ENCODE results near the gene COL23A1. TPM values are rescaled to one million over a fixed set of nuclear protein-coding genes. Genes with fewer than 3 reads are reported as not detected.

Gene COL23A1
- total and polyA plus RNA-seq, 3 experiments from 2014 or later = 0.20 to 0.28 TPM; not detected in 1

DNA sequence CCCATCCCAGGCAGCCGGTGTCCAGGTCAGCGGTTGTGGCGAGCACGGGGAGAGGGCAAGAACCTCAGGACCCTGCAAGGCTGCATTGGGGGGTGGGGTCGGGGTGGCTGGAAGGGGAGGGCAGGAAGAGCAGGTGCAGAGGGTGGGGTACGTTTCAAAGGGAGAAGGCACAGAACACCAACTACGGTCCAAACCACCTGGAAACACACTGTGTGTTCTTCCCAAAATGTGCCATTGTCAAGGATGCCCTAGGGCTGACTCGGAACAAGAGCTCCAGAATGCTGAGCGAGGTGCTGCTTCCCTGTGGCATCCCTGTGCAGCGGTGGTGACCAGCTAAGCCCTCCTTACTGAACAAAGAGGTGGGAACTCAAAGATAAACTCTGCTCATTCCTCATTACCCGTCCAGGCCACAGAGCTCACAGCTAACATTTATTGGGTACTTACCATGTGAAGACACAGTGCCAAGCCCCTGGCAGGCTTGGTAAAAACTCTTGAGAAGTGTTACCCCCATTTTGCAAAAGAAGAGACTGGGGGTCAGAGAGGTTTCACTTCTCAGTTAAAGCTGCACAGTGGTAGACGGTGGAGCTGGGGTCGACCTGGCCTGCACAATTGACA is 153.8 kb downstream of the COL23A1 start:
- H3K4me3 Mint-ChIP-seq = no peak overlapping the region
- H3K27me3 ChIP-seq (ENCODE audit: insufficient read depth, low read length, poor library complexity, severe bottlenecking) = no peaks in the 10 kb centered on the region
- ChIA-PET POLR2A (no interaction called here), CTCF (no interaction called here)
- H3K27me3 Mint-ChIP-seq = peaks cover 13 to 18% of the 10 kb centered on the region in 2 donors
- H3K27ac Mint-ChIP-seq = no peak overlapping the region
- no peak for DNase-seq
- peaks cover 0 to 1% (median 0%) of the 10 kb centered on the region in 3 donors for H3K36me3 Mint-ChIP-seq
- no peaks in the 10 kb centered on the region for H3K9me3 ChIP-seq (ENCODE audit: low read length)
- no peaks in the 10 kb centered on the region for H3K4me1 Mint-ChIP-seq
- no peaks in the 10 kb centered on the region for H3K36me3 ChIP-seq (ENCODE audit: insufficient read depth, low read length)
- H3K4me3 ChIP-seq (ENCODE audit: low read length) = no peak overlapping the region
- no peak overlapping the region for H3K27ac ChIP-seq (ENCODE audit: low read depth, low read length)
- no peaks in the 10 kb centered on the region for H3K4me1 ChIP-seq (ENCODE audit: insufficient read depth, low read length)
- no peaks in the 10 kb centered on the region for H3K9me3 Mint-ChIP-seq

DNA sequence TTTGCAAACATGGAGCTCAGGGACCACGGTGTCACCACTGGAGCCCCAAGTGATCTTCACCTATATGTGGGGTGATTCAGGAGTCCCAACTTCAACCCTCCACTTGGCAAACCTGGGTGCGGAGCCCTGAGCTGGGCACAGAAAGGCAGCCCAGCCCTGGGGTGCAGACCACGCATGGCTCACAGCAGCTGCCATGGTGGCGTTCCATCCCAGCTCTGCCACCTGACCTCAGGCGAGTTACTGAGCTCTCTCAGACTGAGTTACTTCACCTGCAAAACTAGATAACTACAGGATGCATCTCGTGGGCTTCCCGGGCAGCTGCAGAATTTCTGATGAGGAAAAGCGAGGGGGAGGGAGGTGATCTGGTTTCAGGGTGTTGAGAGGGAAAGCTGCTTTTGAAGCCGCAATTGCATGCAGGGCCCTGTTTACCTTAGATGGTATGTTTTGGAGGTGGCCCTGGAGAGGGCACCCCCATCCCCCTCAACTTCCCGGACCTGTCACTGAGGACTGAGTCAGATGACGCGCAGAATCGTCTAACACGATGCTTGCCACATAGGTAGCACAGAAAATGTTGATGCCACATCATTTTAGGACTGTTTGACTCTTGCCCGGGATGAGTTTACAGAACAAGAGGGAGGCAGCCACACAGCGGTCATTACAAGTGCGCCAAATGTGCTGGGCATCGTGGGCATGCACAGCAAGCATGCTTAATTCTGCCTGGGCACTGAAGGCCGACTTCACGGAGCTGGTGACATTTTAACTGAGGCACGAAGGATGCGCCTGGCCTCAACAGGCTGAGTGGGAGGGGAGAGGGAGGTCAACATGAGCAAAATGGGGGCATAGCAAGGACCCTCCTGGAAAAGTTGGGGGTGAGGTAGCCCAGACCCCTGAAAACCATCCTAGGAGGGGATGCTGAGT is 154.6 kb downstream of the COL23A1 start:
- Histone ChIP-seq H3K36me3 (ENCODE audit: insufficient read depth, low read length) (no peaks in the 10 kb centered on the region), H3K27ac (ENCODE audit: low read depth, low read length) (no peak overlapping the region), H3K27me3 (ENCODE audit: insufficient read depth, low read length, poor library complexity, severe bottlenecking) (no peaks in the 10 kb centered on the region), H3K4me1 (ENCODE audit: insufficient read depth, low read length) (no peaks in the 10 kb centered on the region), H3K4me3 (ENCODE audit: low read length) (no peak overlapping the region), H3K9me3 (ENCODE audit: low read length) (no peaks in the 10 kb centered on the region)
- peak overlapping the region in 1 of 8 donors; percentile 75 for H3K27ac Mint-ChIP-seq
- ChIA-PET POLR2A (no interaction called here), CTCF (no interaction called here)
- no peaks in the 10 kb centered on the region for H3K9me3 Mint-ChIP-seq
- DNase-seq = no peak
- peaks cover 0 to 3% (median 0%) of the 10 kb centered on the region in 3 donors for H3K36me3 Mint-ChIP-seq
- no peaks in the 10 kb centered on the region for H3K4me1 Mint-ChIP-seq
- H3K27me3 Mint-ChIP-seq = peaks cover 13 to 22% of the 10 kb centered on the region in 2 donors
- H3K4me3 Mint-ChIP-seq = no peak overlapping the region

DNA sequence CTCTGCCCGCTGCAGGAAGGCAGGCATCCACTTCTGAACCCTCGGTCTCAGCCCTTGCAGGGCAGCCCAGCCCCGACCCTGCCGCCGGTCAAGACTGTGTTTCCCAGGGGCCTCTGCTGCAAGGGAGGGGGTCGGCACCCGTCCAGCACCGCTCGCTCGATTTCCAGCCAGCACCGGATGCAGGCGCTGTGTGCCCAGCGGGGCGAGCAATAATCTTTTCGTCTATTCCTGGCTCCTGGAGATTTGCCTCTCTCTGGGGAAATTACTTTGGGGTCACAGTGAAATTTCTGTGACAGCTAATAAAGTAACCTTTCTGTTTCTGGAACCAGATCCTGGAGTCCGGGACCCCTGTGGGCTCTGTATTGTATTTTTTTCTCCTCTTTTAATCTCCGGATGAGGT is 155.3 kb downstream of the COL23A1 start:
- Histone ChIP-seq H3K27ac (ENCODE audit: low read depth, low read length) (no peak overlapping the region), H3K4me1 (ENCODE audit: insufficient read depth, low read length) (no peaks in the 10 kb centered on the region), H3K9me3 (ENCODE audit: low read length) (no peaks in the 10 kb centered on the region), H3K4me3 (ENCODE audit: low read length) (no peak overlapping the region), H3K36me3 (ENCODE audit: insufficient read depth, low read length) (no peaks in the 10 kb centered on the region), H3K27me3 (ENCODE audit: insufficient read depth, low read length, poor library complexity, severe bottlenecking) (no peaks in the 10 kb centered on the region)
- DNase-seq = no peak
- POLR2A ChIA-PET = no interaction called here
- Mint-ChIP-seq H3K27me3 (peaks cover 13 to 22% of the 10 kb centered on the region in 2 donors), H3K36me3 (peaks cover 0 to 3% (median 0%) of the 10 kb centered on the region in 3 donors), H3K4me1 (no peaks in the 10 kb centered on the region), H3K4me3 (no peak overlapping the region), H3K9me3 (no peaks in the 10 kb centered on the region), H3K27ac (no peak overlapping the region)
- CTCF ChIA-PET = no interaction called here

DNA sequence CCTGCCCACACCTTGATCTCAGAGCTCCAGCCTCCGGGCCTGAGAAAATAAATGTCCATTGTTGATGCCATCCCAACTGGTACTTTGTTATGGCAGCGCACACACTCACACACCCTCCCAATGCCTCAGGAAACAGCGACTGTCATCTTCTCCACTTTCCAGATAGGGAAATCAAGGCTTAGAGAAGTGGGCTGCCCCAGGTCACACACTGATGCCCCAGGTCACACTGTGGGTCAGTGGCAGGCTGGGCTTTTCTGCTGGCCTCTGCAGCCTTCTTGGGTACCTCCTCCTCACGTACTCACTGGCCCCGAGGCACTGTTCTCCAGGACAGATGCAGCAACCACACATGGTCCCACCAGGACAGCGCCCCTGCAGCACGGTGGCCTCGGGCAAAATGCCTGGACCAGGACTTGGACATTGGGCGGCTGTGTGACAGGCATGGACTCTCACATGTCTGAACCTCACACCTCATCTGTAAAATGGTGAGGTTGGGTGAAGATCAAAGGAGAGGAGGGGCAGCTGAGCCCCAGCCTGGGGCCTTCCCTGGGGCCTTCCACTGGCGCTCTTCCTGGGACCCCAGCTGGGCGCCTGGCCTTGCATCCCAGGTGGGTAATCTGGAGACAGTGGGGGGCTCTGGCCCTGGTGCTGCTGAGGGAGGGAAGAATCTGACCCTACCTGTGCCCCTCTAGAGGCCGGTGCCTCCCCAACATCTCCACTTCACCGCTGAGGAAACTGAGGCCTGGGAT is 156.0 kb downstream of the COL23A1 start:
- no peak for DNase-seq
- H3K4me1 Mint-ChIP-seq = no peaks in the 10 kb centered on the region
- Histone ChIP-seq H3K27ac (ENCODE audit: low read depth, low read length) (no peak overlapping the region), H3K36me3 (ENCODE audit: insufficient read depth, low read length) (no peaks in the 10 kb centered on the region), H3K9me3 (ENCODE audit: low read length) (no peaks in the 10 kb centered on the region), H3K4me1 (ENCODE audit: insufficient read depth, low read length) (no peaks in the 10 kb centered on the region), H3K4me3 (ENCODE audit: low read length) (no peak overlapping the region), H3K27me3 (ENCODE audit: insufficient read depth, low read length, poor library complexity, severe bottlenecking) (no peaks in the 10 kb centered on the region)
- H3K9me3 Mint-ChIP-seq = no peaks in the 10 kb centered on the region
- H3K36me3 Mint-ChIP-seq = peaks cover 0 to 3% (median 0%) of the 10 kb centered on the region in 3 donors
- ChIA-PET CTCF (no interaction called here), POLR2A (no interaction called here)
- no peak overlapping the region for H3K4me3 Mint-ChIP-seq
- H3K27ac Mint-ChIP-seq = no peak overlapping the region
- peaks cover 13 to 22% of the 10 kb centered on the region in 2 donors for H3K27me3 Mint-ChIP-seq

DNA sequence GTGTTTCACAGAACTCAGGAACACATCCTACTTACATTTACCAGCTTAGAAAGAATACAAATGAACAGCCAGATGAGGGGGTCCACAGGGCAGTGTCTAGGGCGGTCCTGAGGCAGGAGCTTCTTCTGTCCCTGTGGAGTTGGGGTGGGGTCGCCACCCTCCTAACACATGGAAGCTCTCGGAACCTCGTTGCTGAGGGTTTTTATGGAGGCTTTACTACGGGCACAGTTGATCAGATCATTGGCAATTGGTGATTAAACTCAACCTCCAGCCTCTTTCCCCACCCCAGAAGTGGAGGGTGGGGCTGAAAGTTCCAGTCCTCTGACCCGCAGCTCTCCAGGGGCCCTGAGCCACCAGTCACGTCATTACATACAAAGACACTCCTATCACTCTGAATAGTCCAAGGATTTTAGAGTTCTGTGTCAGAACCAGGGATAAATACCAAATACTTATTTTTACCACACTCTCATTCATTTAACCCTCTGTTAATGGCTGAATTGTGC is 156.9 kb downstream of the COL23A1 start:
- Mint-ChIP-seq H3K27me3 (peaks cover 13 to 22% of the 10 kb centered on the region in 2 donors), H3K4me1 (no peaks in the 10 kb centered on the region), H3K36me3 (peaks cover 0 to 3% (median 0%) of the 10 kb centered on the region in 3 donors), H3K4me3 (no peak overlapping the region), H3K9me3 (no peaks in the 10 kb centered on the region), H3K27ac (no peak overlapping the region)
- H3K9me3 ChIP-seq (ENCODE audit: low read length) = no peaks in the 10 kb centered on the region
- CTCF ChIA-PET = no interaction called here
- H3K27ac ChIP-seq (ENCODE audit: low read depth, low read length) = no peak overlapping the region
- H3K4me1 ChIP-seq (ENCODE audit: insufficient read depth, low read length) = no peaks in the 10 kb centered on the region
- POLR2A ChIA-PET = no interaction called here
- no peaks in the 10 kb centered on the region for H3K27me3 ChIP-seq (ENCODE audit: insufficient read depth, low read length, poor library complexity, severe bottlenecking)
- no peak overlapping the region for H3K4me3 ChIP-seq (ENCODE audit: low read length)
- no peak for DNase-seq
- H3K36me3 ChIP-seq (ENCODE audit: insufficient read depth, low read length) = no peaks in the 10 kb centered on the region

DNA sequence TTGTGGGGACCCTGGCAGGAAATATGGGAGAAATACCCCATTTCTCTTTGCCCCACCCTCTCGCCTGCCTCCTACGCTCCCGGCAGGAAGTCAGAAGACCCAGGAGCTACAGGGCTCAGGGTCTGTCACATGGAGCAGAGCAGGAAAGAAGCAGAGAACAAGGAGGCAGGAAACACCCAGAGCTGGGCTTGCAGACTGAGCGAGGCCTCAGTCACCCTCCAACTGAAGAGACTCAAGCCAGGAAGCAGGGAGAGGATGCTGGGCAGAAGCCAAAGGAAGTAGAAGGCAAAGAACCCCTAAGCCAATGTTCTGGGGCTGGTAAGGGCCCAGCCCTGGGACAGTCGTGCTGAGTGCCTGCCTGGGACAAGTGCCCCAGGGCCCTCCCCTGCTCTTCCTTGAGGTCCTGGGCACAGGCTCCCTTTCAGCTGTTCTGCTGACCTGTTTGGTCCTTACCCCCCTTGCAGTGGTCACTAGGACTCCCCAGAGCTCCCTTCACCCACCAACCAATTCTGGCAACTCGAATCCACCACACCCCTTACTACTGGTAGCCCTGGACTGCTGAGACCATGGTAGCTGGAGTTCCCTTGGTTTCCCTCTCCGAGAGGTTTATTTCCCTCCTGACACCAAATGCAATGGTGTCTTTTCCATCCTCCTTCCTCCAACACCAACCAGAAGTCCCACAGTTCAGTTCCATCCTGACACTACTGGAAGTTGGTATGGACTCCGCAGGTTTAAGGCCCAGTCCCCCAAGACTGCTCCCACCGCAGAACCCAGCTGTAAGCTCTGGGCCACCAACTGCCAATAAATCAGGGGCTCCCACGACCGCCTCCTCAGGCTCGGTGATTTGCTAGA is 157.5 kb downstream of the COL23A1 start:
- no peaks in the 10 kb centered on the region for H3K9me3 ChIP-seq (ENCODE audit: low read length)
- ChIA-PET CTCF (no interaction called here), POLR2A (no interaction called here)
- no peaks in the 10 kb centered on the region for H3K36me3 ChIP-seq (ENCODE audit: insufficient read depth, low read length)
- Mint-ChIP-seq H3K4me3 (no peak overlapping the region), H3K4me1 (no peaks in the 10 kb centered on the region), H3K27me3 (peaks cover 13 to 22% of the 10 kb centered on the region in 2 donors), H3K27ac (peak overlapping the region in 1 of 8 donors; percentile 57), H3K36me3 (peaks cover 0 to 3% (median 0%) of the 10 kb centered on the region in 3 donors), H3K9me3 (no peaks in the 10 kb centered on the region)
- DNase-seq = no peak
- no peaks in the 10 kb centered on the region for H3K27me3 ChIP-seq (ENCODE audit: insufficient read depth, low read length, poor library complexity, severe bottlenecking)
- H3K27ac ChIP-seq (ENCODE audit: low read depth, low read length) = no peak overlapping the region
- H3K4me1 ChIP-seq (ENCODE audit: insufficient read depth, low read length) = no peaks in the 10 kb centered on the region
- no peak overlapping the region for H3K4me3 ChIP-seq (ENCODE audit: low read length)

DNA sequence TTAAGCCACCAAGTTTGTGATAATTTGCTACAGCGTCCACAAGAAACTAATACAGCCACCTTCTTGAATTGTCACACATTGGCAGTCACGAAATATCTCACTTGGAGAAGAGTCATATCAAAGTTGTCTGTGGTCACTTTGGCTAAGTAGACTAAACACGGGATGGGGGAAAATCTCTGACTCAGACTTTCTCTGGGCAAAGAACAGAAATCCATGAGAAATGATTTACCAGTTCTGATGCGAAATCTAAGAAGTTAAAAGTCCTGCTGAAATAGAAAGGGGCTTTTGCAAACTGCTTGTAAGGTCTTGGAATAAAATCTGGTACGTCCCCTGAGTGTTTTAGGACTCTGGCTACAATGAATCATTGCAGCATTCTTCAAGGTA is 158.4 kb downstream of the COL23A1 start:
- ChIA-PET POLR2A (no interaction called here), CTCF (no interaction called here)
- Mint-ChIP-seq H3K27me3 (peaks cover 12 to 22% of the 10 kb centered on the region in 2 donors), H3K9me3 (no peaks in the 10 kb centered on the region), H3K4me1 (no peaks in the 10 kb centered on the region), H3K36me3 (peaks cover 0 to 3% (median 0%) of the 10 kb centered on the region in 3 donors), H3K4me3 (no peak overlapping the region), H3K27ac (no peak overlapping the region)
- Histone ChIP-seq H3K4me1 (ENCODE audit: insufficient read depth, low read length) (no peaks in the 10 kb centered on the region), H3K9me3 (ENCODE audit: low read length) (no peaks in the 10 kb centered on the region), H3K27ac (ENCODE audit: low read depth, low read length) (no peak overlapping the region), H3K36me3 (ENCODE audit: insufficient read depth, low read length) (no peaks in the 10 kb centered on the region), H3K27me3 (ENCODE audit: insufficient read depth, low read length, poor library complexity, severe bottlenecking) (no peaks in the 10 kb centered on the region), H3K4me3 (ENCODE audit: low read length) (no peak overlapping the region)
- no peak for DNase-seq
